ENCODE measurements around the gene DYNC1I1. TPM values are rescaled to one million over a fixed set of nuclear protein-coding genes. Genes with fewer than 3 reads are reported as not detected.

DYNC1I1 gene
- total RNA-seq, 4 donors from 2014 or later = 1.9 to 6.7 (median 5.8) TPM

DNA sequence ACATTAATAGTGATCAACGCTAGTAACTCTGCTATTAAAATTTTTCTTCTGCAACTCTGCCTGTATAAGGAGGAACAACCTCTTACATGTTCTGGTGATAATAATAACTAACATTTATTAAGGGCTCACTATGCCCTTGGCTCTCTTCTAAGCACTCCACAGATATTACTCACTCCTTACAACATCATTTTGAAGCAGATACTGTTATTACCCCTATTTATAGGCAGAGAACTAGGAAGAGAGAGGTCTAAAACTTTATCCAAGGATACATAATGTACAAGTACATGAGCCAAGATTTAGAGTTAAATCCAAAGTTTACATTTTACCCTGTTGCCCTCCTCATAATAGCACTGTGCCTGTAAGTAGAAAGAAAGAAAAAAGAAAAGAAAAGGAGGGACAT, 205.6 kb downstream of the DYNC1I1 start:
- H3K9me3 ChIP-seq = no peaks in the 10 kb centered on the region
- WGBS = 94% methylated on average over 1 of the region's 1 CpG
- H3K27ac ChIP-seq = no peak overlapping the region
- H3K4me3 ChIP-seq = no peak overlapping the region
- no peak for TF ChIP-seq POLR2A (IDR thresholded peaks at IDR 0.05)
- no peak for TF ChIP-seq POLR2AphosphoS5 (IDR thresholded peaks at IDR 0.05)
- TF ChIP-seq EP300 (IDR thresholded peaks at IDR 0.05) = no peak
- TF ChIP-seq, protein P1, sequence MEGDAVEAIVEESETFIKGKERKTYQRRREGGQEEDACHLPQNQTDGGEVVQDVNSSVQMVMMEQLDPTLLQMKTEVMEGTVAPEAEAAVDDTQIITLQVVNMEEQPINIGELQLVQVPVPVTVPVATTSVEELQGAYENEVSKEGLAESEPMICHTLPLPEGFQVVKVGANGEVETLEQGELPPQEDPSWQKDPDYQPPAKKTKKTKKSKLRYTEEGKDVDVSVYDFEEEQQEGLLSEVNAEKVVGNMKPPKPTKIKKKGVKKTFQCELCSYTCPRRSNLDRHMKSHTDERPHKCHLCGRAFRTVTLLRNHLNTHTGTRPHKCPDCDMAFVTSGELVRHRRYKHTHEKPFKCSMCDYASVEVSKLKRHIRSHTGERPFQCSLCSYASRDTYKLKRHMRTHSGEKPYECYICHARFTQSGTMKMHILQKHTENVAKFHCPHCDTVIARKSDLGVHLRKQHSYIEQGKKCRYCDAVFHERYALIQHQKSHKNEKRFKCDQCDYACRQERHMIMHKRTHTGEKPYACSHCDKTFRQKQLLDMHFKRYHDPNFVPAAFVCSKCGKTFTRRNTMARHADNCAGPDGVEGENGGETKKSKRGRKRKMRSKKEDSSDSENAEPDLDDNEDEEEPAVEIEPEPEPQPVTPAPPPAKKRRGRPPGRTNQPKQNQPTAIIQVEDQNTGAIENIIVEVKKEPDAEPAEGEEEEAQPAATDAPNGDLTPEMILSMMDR (IDR thresholded peaks at IDR 0.05) = no peak
- H3K27me3 ChIP-seq = no peaks in the 10 kb centered on the region
- H3K36me3 ChIP-seq = no peaks in the 10 kb centered on the region
- no peak for DNase-seq (ENCODE audit: low spot score in 2 of 2)
- no peaks in the 10 kb centered on the region for H3K4me1 ChIP-seq

DNA sequence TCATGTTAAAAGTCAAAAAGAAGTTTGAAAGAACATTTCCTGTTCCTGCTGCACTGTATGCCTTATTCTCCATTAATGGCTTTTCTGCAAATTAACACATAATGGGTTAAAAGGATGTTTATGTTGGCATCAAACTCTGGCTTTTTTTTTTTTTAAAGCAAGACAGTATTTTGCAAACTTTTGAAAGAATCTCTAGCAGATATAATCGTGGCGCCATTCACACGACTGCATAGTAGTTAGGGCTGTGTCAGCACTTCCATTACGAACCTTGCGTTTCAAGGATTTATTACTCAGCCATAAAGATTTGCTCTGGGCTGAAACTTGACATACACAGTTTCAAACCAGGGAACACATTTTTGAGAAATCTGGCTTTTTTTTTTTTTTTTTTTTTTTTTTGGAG, 207.8 kb downstream of the DYNC1I1 start:
- 24% methylated on average over 5 of the region's 5 CpGs for WGBS
- no peak for DNase-seq (ENCODE audit: low spot score in 2 of 2)
- no peak for TF ChIP-seq POLR2A (IDR thresholded peaks at IDR 0.05)
- TF ChIP-seq EP300 (IDR thresholded peaks at IDR 0.05) = no peak
- TF ChIP-seq, protein P1 (IDR thresholded peaks at IDR 0.05) = no peak
- TF ChIP-seq POLR2AphosphoS5 (IDR thresholded peaks at IDR 0.05) = no peak
- H3K4me3 ChIP-seq = no peak overlapping the region
- H3K27me3 ChIP-seq = no peaks in the 10 kb centered on the region
- no peaks in the 10 kb centered on the region for H3K36me3 ChIP-seq
- no peaks in the 10 kb centered on the region for H3K4me1 ChIP-seq
- no peak overlapping the region for H3K27ac ChIP-seq
- no peaks in the 10 kb centered on the region for H3K9me3 ChIP-seq

DNA sequence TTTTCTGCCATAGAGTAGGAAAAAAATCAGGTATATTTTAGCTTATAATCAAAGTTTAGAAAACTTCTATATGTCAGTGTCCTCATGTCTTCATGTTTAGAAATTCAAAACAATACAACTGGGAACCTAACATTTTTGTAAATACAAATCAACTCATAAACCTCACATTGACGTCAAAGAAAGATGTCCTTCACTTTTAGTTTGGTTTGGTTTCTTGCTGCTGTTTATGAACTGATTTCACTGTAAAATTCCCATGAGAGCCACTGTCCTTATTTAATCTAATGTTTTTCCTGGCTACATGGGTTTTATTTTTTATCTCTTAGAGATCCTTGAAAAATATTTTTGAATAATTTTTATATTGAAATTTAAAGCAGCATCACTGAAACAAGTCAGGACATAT, 208.4 kb downstream of the DYNC1I1 start:
- DNase-seq (ENCODE audit: low spot score in 2 of 2) = no peak
- H3K27me3 ChIP-seq = no peaks in the 10 kb centered on the region
- no peaks in the 10 kb centered on the region for H3K4me1 ChIP-seq
- TF ChIP-seq POLR2A (IDR thresholded peaks at IDR 0.05) (no peak), POLR2AphosphoS5 (IDR thresholded peaks at IDR 0.05) (no peak), EP300 (IDR thresholded peaks at IDR 0.05) (no peak)
- TF ChIP-seq, protein P1 (IDR thresholded peaks at IDR 0.05) = no peak
- H3K4me3 ChIP-seq = no peak overlapping the region
- no peaks in the 10 kb centered on the region for H3K36me3 ChIP-seq
- no peak overlapping the region for H3K27ac ChIP-seq
- H3K9me3 ChIP-seq = no peaks in the 10 kb centered on the region
- 38% methylated on average over 1 of the region's 1 CpG for WGBS

DNA sequence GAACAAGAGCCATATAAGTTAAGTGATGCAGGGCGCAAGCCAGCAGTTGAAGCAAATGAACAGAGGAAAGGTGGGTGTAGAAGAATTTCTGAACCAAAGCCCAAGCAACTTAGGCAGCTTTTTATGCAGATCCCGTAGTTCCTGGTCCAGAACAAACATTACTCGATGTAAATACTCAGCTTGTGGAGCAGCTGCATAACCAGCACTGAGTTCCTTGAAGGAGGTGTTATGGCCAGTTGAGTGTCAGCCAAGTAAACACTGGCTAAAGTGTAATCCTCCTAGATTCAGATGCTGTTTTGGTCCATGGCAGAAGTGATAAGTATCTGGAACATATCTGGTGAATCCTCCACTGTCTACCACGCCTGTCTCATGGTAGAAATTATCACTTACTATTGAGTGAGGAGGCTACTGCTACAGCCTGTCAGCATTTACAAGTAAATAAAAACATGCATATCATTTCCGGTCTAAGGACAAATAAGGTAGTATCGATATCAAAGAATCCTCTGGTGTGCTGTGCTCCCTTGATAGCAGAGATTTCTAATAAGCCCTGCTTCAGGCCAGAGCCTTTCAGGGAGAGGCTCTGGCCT, 213.9 kb downstream of the DYNC1I1 start:
- TF ChIP-seq EP300 (IDR thresholded peaks at IDR 0.05) (no peak), POLR2AphosphoS5 (IDR thresholded peaks at IDR 0.05) (no peak), POLR2A (IDR thresholded peaks at IDR 0.05) (no peak)
- TF ChIP-seq, protein P1 (IDR thresholded peaks at IDR 0.05) = no peak
- Histone ChIP-seq H3K36me3 (no peaks in the 10 kb centered on the region), H3K9me3 (no peaks in the 10 kb centered on the region), H3K27me3 (no peaks in the 10 kb centered on the region), H3K4me1 (no peaks in the 10 kb centered on the region), H3K4me3 (no peak overlapping the region), H3K27ac (no peak overlapping the region)
- no peak for DNase-seq (ENCODE audit: low spot score in 2 of 2)
- 59% methylated on average over 6 of the region's 6 CpGs for WGBS

DNA sequence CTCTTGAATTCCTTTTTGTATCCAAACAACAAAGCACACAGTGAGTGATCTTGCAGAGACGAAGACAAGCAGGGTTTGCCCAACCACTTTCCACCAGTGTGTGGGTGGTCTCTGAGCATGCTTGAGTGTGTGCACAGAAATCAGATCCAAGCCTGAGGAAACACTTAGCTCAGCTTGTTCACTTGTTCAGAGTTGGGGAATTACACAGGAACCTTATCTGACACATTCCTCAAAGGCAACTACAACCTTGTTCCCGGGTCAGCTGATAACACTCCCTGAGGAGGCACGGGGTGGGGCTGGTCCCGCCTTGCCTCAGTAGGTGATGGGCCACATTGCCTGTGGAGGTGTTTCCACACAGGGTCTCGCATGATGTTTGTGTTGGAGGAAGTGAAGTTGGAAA, 216.9 kb downstream of the DYNC1I1 start:
- 53% methylated on average over 5 of the region's 5 CpGs for WGBS
- TF ChIP-seq POLR2A (IDR thresholded peaks at IDR 0.05) (no peak), POLR2AphosphoS5 (IDR thresholded peaks at IDR 0.05) (no peak), EP300 (IDR thresholded peaks at IDR 0.05) (no peak)
- TF ChIP-seq, protein P1 (IDR thresholded peaks at IDR 0.05) = no peak
- no peak for DNase-seq (ENCODE audit: low spot score in 2 of 2)

More for the DNA sequence above, 216.9 kb downstream of the DYNC1I1 start:
- Histone ChIP-seq H3K4me3 (no peak overlapping the region), H3K4me1 (no peaks in the 10 kb centered on the region), H3K9me3 (no peaks in the 10 kb centered on the region), H3K36me3 (no peaks in the 10 kb centered on the region), H3K27ac (no peak overlapping the region), H3K27me3 (no peaks in the 10 kb centered on the region)

Data from suprapubic skin (tissue), 4 donors.